Kidney (tissue), 14 donors: ENCODE results near the gene PSMA5. TPM values are rescaled to one million over a fixed set of nuclear protein-coding genes. Genes with fewer than 3 reads are reported as not detected.

Source experiments
- DNase-seq, 5 donors: peaks; one replicate each; pipeline ENCODE4 v3.0.0-alpha.2; 2013 to 2020
- FAIRE-seq: peaks from 2 replicates; lab custom pipeline; 2012; peaks lifted over from hg19 to GRCh38; lab: Jason Lieb, UNC
- H3K27ac ChIP-seq, 2 donors: one replicate each; pipeline ENCODE4 v1.7.0; 2013; ENCODE audit warnings: low read depth in 2 of 2, low read length in 2 of 2, inconsistent platforms in 1 of 2
- H3K27me3 ChIP-seq: one replicate; pipeline ENCODE4 v1.7.1; 2013; ENCODE audit warnings: low read length, inconsistent platforms; ENCODE audit not compliant: control insufficient read depth, insufficient read depth
- H3K36me3 ChIP-seq, 3 donors: one replicate each; pipeline versions ENCODE4 v1.7.0 to v1.7.1; 2013; ENCODE audit warnings: low read length in 3 of 3, control low read depth in 1 of 3, inconsistent platforms in 1 of 3; ENCODE audit not compliant: insufficient read depth in 3 of 3, control insufficient read depth in 2 of 3
- H3K4me1 ChIP-seq, 3 donors: one replicate each; pipeline versions ENCODE4 v1.7.0 to v1.7.1; 2013; ENCODE audit warnings: low read length in 3 of 3, inconsistent platforms in 1 of 3, low read depth in 1 of 3; ENCODE audit not compliant: control insufficient read depth in 2 of 3, insufficient read depth in 2 of 3
- H3K4me3 ChIP-seq, 3 donors: one replicate each; pipeline versions ENCODE4 v1.7.0 to v1.8.1; 2013; ENCODE audit warnings: low read length in 3 of 3, control low read depth in 1 of 3, inconsistent platforms in 1 of 3
- H3K9ac ChIP-seq, 3 donors: one replicate each; pipeline versions ENCODE4 v1.7.0 to v1.7.1; 2013; ENCODE audit warnings: low read length in 3 of 3, control low read depth in 1 of 3, inconsistent platforms in 1 of 3
- H3K9me3 ChIP-seq, 3 donors: one replicate each; pipeline versions ENCODE4 v1.7.0 to v1.7.1; 2013; ENCODE audit warnings: low read length in 3 of 3, control low read depth in 1 of 3, inconsistent platforms in 1 of 3; ENCODE audit not compliant: control insufficient read depth in 2 of 3, insufficient read depth in 1 of 3
- CTCF ChIP-seq: IDR thresholded peaks from 3 replicates; pipeline ENCODE4 v1.5.1; 2012; ENCODE audit warnings: mild to moderate bottlenecking, moderate library complexity, borderline replicate concordance; ENCODE audit not compliant: insufficient read depth; ENCODE audit errors: extremely low read depth
- intact Hi-C: fragments of 100-400 bp; cut with DNase I; formaldehyde crosslinking; loops from one replicate; pipeline ENCODE4 v1.11.1; 2022
- polyA plus RNA-seq: library from polyadenylated mRNA; stranded (reverse); fragments of 350-450 nt; fragmentation: Illumina TruSeq; extraction: RNeasy Lipid Tissue Mini Kit (QIAGEN cat#74804); gene quantifications from one replicate; pipeline ENCODE4 v1.2.3, GENCODE V29; 2014; ENCODE audit warnings: low read depth, low replicate concordance; ENCODE audit not compliant: insufficient read depth
- total RNA-seq: library from RNA; stranded (reverse); fragmentation: NEBNext Ultra II Directional; extraction: Animal tissue kit (Norgen Biotek cat#: 25700); gene quantifications from one replicate; pipeline ENCODE4 v1.2.1, GENCODE V29; 2021
- donor health status: control.
- donor health status: control.
- donor health status: control.
- donor health status: control.
- donor health status: control.
- donor health status: DM: yes; HTN: yes; CAD: no.
- donor health status: Normal renal cell carcinoma (clear cell type).

The PSMA5 gene
- total and polyA plus RNA-seq, 2 donors from 2014 or later = 71.4 to 91.1 TPM

DNA sequence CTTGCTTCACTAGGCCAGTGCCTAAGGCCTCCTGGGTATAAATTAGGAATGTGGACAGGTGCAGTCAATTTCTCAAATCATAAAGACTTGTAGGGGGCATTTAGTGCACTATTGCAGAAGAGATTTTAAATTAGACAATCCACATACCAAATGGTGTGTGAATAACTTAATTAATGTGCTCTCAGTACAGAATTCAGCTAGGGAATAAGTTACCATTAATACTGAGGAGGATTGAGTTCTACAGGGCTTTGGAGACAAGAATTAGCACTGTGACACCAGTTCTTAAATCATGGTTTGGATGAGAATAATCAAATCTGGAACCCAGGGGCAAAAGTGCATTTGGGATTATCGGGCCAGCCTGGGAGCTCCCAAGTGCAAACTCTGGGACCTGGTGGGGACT, 41.8 kb upstream of the PSMA5 start:
- Histone ChIP-seq H3K9ac (no peak overlapping the region), H3K27me3 (peaks cover 19% of the 10 kb centered on the region), H3K27ac (no peak overlapping the region), H3K4me1 (peaks cover 0 to 5% (median 0%) of the 10 kb centered on the region in 3 donors), H3K4me3 (peak overlapping the region in 1 of 3 donors; percentile 61), H3K36me3 (no peaks in the 10 kb centered on the region), H3K9me3 (no peaks in the 10 kb centered on the region)
- TF ChIP-seq CTCF = no peak
- intact Hi-C loops = no loop called here
- no peak for DNase-seq
- FAIRE-seq = no peak

GRCh38 chr1:109467301-109467777, 41.1 kb upstream of the PSMA5 start:
- H3K4me1 ChIP-seq = peaks cover 0 to 5% (median 0%) of the 10 kb centered on the region in 3 donors
- H3K4me3 ChIP-seq = peak overlapping the region in 2 of 3 donors; percentile 49 to 61
- intact Hi-C loops = no loop called here
- DNase-seq = peak in 4 of 5 donors; percentile 30 to 60 (median 44)
- no peak for TF ChIP-seq CTCF
- no peak for FAIRE-seq
- H3K9me3 ChIP-seq = no peaks in the 10 kb centered on the region
- H3K9ac ChIP-seq = no peak overlapping the region
- H3K36me3 ChIP-seq = no peaks in the 10 kb centered on the region
- peak overlapping the region in 1 of 2 donors; percentile 3 for H3K27ac ChIP-seq
- peaks cover 21% of the 10 kb centered on the region for H3K27me3 ChIP-seq

DNA sequence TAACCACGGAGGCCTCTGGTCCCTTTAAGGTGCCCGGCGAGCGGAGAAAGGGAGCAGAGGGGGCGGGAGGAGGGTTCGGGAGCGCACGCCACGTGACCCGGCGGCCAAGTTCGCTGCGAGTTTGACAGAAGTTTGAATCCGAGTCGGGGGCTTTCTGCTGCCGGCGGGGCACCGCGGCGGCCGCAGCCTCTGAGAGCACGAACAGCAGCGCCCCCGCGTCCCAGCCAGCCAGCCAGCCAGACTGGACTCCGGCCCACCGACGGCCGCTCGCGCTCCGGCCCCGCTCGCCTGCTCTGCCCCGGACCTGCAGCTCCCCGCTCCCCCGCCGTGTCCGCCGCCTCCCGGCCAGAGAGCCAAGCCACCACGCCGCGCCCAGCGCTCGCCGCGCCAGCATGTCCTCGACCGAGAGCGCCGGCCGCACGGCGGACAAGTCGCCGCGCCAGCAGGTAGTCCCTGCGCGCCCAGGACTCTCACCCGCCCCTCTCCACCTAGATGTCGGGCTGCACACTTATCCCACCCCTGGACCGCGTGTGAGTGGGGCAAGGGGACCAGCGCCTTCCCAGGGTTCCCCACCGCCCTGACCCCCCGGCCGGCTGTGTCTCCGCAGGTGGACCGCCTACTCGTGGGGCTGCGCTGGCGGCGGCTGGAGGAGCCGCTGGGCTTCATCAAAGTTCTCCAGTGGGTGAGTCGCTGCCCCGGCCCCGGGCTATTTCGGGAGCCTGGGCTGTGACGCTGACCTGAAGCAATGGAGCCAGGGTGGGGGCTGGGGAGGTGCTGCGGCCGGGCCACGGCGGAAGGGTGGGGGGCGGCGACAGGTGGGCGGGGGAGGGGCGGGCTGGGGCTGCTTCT, 40.4 kb upstream of the PSMA5 start, which contains the start of gene SYPL2:
Gene SYPL2 (plus strand): TSS at position 95 of the 849 bp plus-strand sequence. CDS start 298 bp downstream, at position 393.
- peaks cover 0 to 5% (median 0%) of the 10 kb centered on the region in 3 donors for H3K4me1 ChIP-seq
- intact Hi-C loops = no loop called here
- peaks cover 21% of the 10 kb centered on the region for H3K27me3 ChIP-seq
- TF ChIP-seq CTCF = no peak
- peak within 1 kb of the TSS; percentile 76 to 82 for H3K27ac ChIP-seq
- H3K9ac ChIP-seq = peak within 1 kb of the TSS in 2 of 3 donors; percentile 10 to 53
- no peaks in the 10 kb centered on the region for H3K36me3 ChIP-seq
- H3K9me3 ChIP-seq = no peaks in the 10 kb centered on the region
- peak within 1 kb of the TSS; percentile 36 to 72 (median 49) for H3K4me3 ChIP-seq
- DNase-seq (peak; percentile 64 to 89 (median 71)), FAIRE-seq (no peak)
